Esophagus squamous epithelium (tissue), 4 donors: ENCODE data around the gene AAR2.

ENCODE experiments used
- POLR2A ChIP-seq, 4 donors: fragments of 450-650 bp; IDR thresholded peaks; one replicate each; pipeline ENCODE4 v1.6.1; 2017; ENCODE audit warnings: antibody characterized with exemption in 4 of 4, mild to moderate bottlenecking in 4 of 4, moderate library complexity in 3 of 4
- TF ChIP-seq, protein P1 (sequence below), 6 experiments: fragments of 450-650 bp in 4 of 6; fragments of 200-600 bp in 2 of 6; sonication (generic) in 2 of 6; IDR thresholded peaks; one replicate each; pipeline ENCODE4 v1.5.1; 2016 to 2019; ENCODE audit warnings: antibody characterized with exemption in 6 of 6, mild to moderate bottlenecking in 4 of 6, moderate library complexity in 4 of 6

- TF ChIP-seq, protein P1, sequence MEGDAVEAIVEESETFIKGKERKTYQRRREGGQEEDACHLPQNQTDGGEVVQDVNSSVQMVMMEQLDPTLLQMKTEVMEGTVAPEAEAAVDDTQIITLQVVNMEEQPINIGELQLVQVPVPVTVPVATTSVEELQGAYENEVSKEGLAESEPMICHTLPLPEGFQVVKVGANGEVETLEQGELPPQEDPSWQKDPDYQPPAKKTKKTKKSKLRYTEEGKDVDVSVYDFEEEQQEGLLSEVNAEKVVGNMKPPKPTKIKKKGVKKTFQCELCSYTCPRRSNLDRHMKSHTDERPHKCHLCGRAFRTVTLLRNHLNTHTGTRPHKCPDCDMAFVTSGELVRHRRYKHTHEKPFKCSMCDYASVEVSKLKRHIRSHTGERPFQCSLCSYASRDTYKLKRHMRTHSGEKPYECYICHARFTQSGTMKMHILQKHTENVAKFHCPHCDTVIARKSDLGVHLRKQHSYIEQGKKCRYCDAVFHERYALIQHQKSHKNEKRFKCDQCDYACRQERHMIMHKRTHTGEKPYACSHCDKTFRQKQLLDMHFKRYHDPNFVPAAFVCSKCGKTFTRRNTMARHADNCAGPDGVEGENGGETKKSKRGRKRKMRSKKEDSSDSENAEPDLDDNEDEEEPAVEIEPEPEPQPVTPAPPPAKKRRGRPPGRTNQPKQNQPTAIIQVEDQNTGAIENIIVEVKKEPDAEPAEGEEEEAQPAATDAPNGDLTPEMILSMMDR (IDR thresholded peaks at IDR 0.05), result no peak
- TF ChIP-seq POLR2A (IDR thresholded peaks at IDR 0.05), result no peak
These were observed 39.6 kb upstream of the AAR2 start for GRCh38 chr20:36196676-36197075.
